Osteoblast (primary cell): ENCODE results near the gene COL18A1. TPM values are rescaled to one million over a fixed set of nuclear protein-coding genes. Genes with fewer than 3 reads are reported as not detected.

Source experiments
- DNase-seq: peaks from one replicate; pipeline ENCODE4 v3.0.0; 2011; ENCODE audit warnings: low spot score, mixed read lengths; ENCODE audit not compliant: insufficient read length; ENCODE audit errors: missing footprints
- H2AFZ ChIP-seq: 2 replicates; pipeline ENCODE4 v1.6.0; 2011; ENCODE audit warnings: mild to moderate bottlenecking, low read length
- H3K27ac ChIP-seq: 2 replicates; pipeline ENCODE4 v1.5.1; 2011; ENCODE audit warnings: mild to moderate bottlenecking, low read depth, low read length, moderate library complexity
- H3K27me3 ChIP-seq: 2 replicates; pipeline ENCODE4 v1.6.0; 2012; ENCODE audit warnings: mild to moderate bottlenecking, control low read depth, inconsistent platforms, low read length, moderate library complexity; ENCODE audit not compliant: insufficient read depth
- H3K36me3 ChIP-seq: 2 replicates; pipeline ENCODE4 v1.5.1; 2011; ENCODE audit warnings: mild to moderate bottlenecking, low read length, control low read depth, moderate library complexity; ENCODE audit not compliant: insufficient read depth
- H3K4me1 ChIP-seq: 2 replicates; pipeline ENCODE4 v1.5.1; 2011; ENCODE audit warnings: mild to moderate bottlenecking, low read length, control low read depth, moderate library complexity; ENCODE audit not compliant: insufficient read depth
- H3K4me2 ChIP-seq: 2 replicates; pipeline ENCODE4 v1.6.0; 2011; ENCODE audit warnings: mild to moderate bottlenecking, low read length; ENCODE audit not compliant: insufficient read depth
- H3K4me3 ChIP-seq: fragments of 200-600 bp; sonication (generic); 3 replicates; pipeline ENCODE4 v1.5.1; 2012; ENCODE audit warnings: mild to moderate bottlenecking, low read length, inconsistent platforms; ENCODE audit not compliant: insufficient read depth
- H3K79me2 ChIP-seq: 2 replicates; pipeline ENCODE4 v1.6.0; 2012; ENCODE audit warnings: mild to moderate bottlenecking, low read length, control low read depth, inconsistent platforms; ENCODE audit not compliant: insufficient read depth
- H3K9me3 ChIP-seq: 2 replicates; pipeline ENCODE4 v1.5.1; 2011; ENCODE audit warnings: low read depth, low read length, control low read depth
- H4K20me1 ChIP-seq: 2 replicates; pipeline ENCODE4 v1.6.0; 2012; ENCODE audit warnings: mild to moderate bottlenecking, low read length, control low read depth; ENCODE audit not compliant: insufficient read depth
- total RNA-seq: library from RNA; depleted of rRNA; stranded (reverse); fragments of >200 nt; gene quantifications from 2 replicates; pipeline ENCODE4 v1.2.3, GENCODE V29; 2012
- TF ChIP-seq, protein P1 (sequence below): IDR thresholded peaks from 2 replicates; pipeline ENCODE4 v1.5.1; 2011; ENCODE audit warnings: mild to moderate bottlenecking, low read depth, low read length, moderate library complexity; ENCODE audit errors: extremely low read depth

COL18A1 gene
- total RNA-seq, 1 donor: 8.3 TPM

GRCh38 chr21:45469273-45470086 is 64.5 kb downstream of the COL18A1 start:
- Histone ChIP-seq H3K4me3 (no peak overlapping the region), H3K4me2 (peak overlapping the region; percentile 14), H3K36me3 (no peaks in the 10 kb centered on the region), H3K27ac (peak overlapping the region; percentile 88), H3K9me3 (no peaks in the 10 kb centered on the region), H3K27me3 (no peaks in the 10 kb centered on the region), H3K4me1 (peaks cover 23% of the 10 kb centered on the region), H3K79me2 (no peaks in the 10 kb centered on the region), H2AFZ (peak overlapping the region; percentile 8), H4K20me1 (no peaks in the 10 kb centered on the region)
- DNase-seq: peak; percentile 39
- TF ChIP-seq, protein P1, sequence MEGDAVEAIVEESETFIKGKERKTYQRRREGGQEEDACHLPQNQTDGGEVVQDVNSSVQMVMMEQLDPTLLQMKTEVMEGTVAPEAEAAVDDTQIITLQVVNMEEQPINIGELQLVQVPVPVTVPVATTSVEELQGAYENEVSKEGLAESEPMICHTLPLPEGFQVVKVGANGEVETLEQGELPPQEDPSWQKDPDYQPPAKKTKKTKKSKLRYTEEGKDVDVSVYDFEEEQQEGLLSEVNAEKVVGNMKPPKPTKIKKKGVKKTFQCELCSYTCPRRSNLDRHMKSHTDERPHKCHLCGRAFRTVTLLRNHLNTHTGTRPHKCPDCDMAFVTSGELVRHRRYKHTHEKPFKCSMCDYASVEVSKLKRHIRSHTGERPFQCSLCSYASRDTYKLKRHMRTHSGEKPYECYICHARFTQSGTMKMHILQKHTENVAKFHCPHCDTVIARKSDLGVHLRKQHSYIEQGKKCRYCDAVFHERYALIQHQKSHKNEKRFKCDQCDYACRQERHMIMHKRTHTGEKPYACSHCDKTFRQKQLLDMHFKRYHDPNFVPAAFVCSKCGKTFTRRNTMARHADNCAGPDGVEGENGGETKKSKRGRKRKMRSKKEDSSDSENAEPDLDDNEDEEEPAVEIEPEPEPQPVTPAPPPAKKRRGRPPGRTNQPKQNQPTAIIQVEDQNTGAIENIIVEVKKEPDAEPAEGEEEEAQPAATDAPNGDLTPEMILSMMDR: no peak

GRCh38 chr21:45470087-45470515 is 65.1 kb downstream of the COL18A1 start:
- H3K36me3 ChIP-seq: no peaks in the 10 kb centered on the region
- H3K4me1 ChIP-seq: peaks cover 23% of the 10 kb centered on the region
- no peaks in the 10 kb centered on the region for H4K20me1 ChIP-seq
- peak overlapping the region; percentile 88 for H3K27ac ChIP-seq
- no peaks in the 10 kb centered on the region for H3K27me3 ChIP-seq
- peak; percentile 82 for DNase-seq
- TF ChIP-seq, protein P1: no peak
- no peaks in the 10 kb centered on the region for H3K79me2 ChIP-seq
- peak overlapping the region; percentile 14 for H3K4me2 ChIP-seq
- H3K4me3 ChIP-seq: no peak overlapping the region
- no peaks in the 10 kb centered on the region for H3K9me3 ChIP-seq
- H2AFZ ChIP-seq: peak overlapping the region; percentile 8

- H3K27ac ChIP-seq: peak overlapping the region; percentile 88
These were observed 66.0 kb downstream of the COL18A1 start for GRCh38 chr21:45470773-45471524.

More at GRCh38 chr21:45470773-45471524, 66.0 kb downstream of the COL18A1 start:
- H3K79me2 ChIP-seq: no peaks in the 10 kb centered on the region
- H3K4me1 ChIP-seq: peaks cover 23% of the 10 kb centered on the region
- H3K27me3 ChIP-seq: no peaks in the 10 kb centered on the region
- H2AFZ ChIP-seq: peak overlapping the region; percentile 78
- no peaks in the 10 kb centered on the region for H4K20me1 ChIP-seq
- TF ChIP-seq, protein P1: no peak
- no peaks in the 10 kb centered on the region for H3K9me3 ChIP-seq
- no peaks in the 10 kb centered on the region for H3K36me3 ChIP-seq
- DNase-seq: peak; percentile 98
- H3K4me2 ChIP-seq: peak overlapping the region; percentile 93
- peak overlapping the region; percentile 68 for H3K4me3 ChIP-seq
